Dermis blood vessel endothelial cell (primary cell): ENCODE measurements around the gene TNIK. TPM values are rescaled to one million over a fixed set of nuclear protein-coding genes. Genes with fewer than 3 reads are reported as not detected.

ENCODE experiments used
- DNase-seq: peaks from one replicate; pipeline ENCODE4 v3.0.0; 2010
- total RNA-seq: library from RNA; depleted of rRNA; stranded (reverse); fragments of >200 nt; gene quantifications from 2 replicates; pipeline ENCODE4 v1.2.3, GENCODE V29; 2014

The TNIK gene
- total RNA-seq, result 8.2 and 30.3 TPM in 2 replicates

DNA sequence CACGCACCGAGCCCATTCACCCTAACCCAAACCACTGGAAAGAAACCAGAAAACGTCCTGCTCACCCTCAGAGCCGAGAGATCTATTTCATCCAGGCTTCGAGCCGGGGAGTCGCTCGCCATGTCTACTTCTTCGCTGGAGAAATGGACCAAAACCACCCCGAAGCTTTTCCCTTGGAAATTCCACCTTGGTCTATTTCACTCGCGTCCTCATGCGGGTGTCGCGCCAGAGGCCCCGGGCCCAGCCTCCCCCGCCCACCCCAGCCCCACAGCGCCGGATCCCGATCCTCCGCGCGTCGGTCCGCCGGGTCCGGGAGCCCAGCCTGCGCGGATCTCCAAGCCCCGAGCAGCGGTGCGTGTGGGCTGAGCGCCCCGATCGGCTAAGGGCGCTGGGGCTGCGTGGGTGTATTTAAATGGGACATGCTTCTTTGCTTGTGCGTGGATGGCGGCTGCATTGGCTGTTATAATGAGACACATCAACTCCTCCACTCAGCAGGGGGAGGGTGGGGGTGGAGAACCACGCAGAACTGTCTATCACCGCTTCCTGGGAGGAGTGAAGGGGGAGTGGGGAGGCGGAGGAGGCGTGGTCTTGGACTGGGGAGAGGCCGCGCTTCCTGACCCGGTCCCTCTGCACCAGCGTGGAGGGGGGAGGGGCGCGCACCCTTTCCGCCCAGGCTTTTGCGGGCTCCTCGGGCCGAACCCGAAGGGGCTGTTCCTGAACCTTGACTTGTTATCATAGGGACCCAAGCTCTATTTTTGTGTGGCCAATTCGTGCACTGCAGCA, at the start of gene TNIK:
Gene TNIK (minus strand): TSS at position 464 of the 783 bp plus-strand sequence. CDS start 342 bp downstream, at position 122.
- peak; percentile 94 for DNase-seq

DNA sequence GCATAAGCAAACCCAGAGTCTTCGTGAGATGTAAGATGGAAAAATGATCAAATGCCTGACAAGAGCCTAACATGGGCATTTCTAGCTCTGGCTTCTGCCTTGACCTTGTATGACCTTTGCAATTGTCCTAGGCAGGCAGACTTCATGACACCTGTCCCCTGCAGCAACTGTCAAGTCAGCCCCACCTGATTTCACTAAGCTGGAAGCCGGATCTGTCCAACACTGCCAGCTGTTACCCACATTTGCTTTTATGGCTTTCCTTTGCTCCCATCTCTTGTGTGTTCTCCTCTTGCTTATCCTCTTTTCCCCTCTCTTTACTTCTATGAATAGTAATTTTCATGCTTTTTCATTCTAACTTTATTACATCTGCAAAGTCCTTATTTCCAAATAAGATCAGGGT, 48.5 kb upstream of the TNIK start:
- no peak for DNase-seq

DNA sequence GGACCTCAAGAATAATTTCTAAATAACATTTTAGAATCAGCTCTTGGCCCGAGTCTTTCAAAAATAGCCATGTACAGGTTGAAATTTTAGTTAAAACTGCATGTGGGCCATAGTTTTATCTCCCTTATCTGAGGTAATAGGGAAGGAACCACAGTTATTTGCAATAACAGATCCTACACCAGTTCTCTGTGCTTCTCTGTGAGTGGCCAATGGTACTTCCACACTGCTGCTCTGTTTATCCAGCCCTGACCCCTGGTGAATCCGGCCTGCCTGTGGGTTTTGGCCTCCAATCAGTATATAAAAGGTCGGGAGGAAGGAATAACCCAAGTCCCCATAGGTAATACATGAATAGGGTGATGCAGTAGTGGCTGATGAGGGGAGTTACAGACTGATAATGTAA, 48.0 kb upstream of the TNIK start:
- no peak for DNase-seq

DNA sequence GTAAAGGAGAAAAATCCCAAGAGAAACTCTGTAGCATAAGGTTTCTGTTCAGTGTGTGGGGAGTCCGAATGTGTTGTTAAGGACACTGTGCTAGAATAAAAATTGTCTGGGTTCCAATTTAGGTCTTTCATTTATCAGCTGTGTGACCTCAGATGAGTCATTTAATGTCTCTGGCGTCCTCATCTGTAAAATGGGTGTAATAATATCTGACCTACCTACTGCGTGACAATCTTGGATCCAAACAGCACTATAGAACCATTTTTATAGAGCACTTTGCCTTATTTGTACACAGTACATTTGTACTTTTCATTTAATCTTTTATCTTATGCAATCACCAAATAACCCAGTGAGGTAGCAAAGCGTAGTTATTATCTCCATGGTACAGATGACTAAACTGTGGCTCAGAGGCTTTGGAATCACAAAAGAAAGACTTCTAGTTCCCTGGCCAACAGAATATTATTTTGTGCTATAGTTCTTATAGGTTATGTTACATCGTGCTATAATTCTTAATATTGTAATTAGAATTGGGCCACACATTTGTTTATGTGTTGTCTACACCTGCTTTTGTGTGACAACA, 46.6 kb upstream of the TNIK start:
- DNase-seq, result no peak

GRCh38 chr3:171505822-171506333, 45.7 kb upstream of the TNIK start:
- no peak for DNase-seq

DNA sequence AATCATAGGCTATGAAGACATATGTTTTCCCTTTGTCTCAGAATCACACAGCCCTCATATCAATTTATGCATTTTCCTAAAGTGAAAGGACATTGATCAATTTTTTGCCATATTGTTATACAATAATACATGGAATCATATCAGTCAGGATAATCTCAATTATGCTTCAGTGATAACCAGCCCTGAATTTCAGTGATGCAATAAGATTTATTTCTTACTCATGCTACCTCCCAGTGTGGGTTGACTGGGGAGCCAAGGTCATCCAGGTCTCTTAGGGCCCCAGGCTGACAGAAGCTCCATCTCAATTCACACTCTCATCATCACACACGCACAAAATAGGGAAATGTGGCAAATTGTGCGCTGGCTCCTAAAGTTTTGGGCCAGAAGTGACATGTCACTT, 44.2 kb upstream of the TNIK start:
- DNase-seq, result no peak

GRCh38 chr3:171503817-171504216, 43.6 kb upstream of the TNIK start:
- no peak for DNase-seq

DNA sequence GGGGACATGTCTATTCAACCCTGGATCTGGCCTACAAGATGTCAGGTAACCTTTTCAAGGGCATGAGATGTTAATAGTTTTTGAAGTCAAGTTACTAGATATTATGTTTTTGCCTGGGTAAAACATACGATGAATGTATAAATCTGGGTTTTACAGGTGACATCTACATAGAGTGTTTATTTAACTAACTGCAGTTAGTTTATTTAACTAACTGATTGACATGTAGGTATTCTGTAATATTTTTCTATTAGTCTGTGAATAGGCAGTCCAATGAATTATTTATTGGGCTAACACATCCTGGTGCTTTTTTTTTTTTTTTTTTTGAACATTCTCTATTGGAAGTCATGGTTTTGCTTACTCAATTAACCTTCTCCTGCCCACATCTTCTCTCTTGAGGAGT, 38.7 kb upstream of the TNIK start:
- no peak for DNase-seq

GRCh38 chr3:171497468-171497867, 37.3 kb upstream of the TNIK start:
- DNase-seq, result no peak

DNA sequence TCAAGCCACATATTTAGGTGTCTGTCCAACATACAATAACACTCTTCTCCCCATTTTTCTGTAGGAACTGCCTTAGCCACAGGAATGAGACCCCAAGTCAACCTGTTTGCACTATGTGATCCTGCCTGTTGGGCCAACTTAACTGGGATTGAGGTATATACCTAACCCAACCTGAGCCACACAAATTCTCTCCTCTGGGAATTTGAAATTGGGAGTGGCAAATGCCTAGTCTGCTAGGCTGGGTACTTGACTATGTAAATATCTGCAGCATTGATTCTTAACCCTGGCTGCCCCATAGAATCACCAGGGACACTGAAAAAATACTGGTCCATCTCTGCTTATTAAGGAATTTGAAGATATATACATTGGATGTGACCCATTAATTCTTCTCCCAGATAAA, 35.2 kb upstream of the TNIK start:
- no peak for DNase-seq

GRCh38 chr3:171494457-171495109, 34.4 kb upstream of the TNIK start:
- no peak for DNase-seq

DNA sequence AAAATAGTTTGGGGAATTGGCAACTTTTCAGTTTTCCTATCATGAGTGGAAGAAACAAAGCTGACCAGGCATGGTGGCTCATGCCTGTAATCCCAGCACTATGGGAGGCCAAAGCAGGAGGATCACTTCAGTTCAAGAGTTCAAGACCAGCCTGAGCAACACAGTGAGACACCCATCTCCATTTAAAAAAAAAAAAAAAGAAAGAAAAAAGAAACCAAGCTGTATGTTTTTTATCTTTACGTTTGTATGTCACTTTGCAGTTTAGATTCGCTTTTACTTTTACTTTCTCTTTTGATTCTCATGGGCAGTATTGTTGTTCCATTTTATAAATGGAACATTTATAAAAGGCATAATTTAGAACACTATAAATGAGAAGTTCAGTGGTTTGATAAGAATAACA, 31.2 kb upstream of the TNIK start:
- DNase-seq, result no peak

DNA sequence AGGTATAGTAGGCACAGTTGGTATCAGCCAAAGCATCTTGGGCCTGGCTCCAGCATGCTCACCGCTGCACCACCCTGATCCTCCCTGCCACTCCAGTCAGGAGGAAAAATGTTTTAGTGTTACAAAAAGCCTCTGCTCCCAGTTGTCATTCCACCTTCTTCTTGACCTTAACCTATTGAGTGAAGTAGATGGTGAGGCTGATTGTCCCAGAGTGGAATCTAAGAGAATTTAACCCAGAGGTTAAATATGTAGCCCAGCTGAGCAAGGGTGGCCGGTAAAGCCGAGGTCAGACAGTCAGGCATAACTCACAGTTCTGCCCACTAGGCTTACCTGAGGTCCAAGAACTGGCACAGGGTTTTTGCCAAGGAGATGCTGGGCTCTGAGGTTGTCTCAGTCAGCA, 30.7 kb upstream of the TNIK start:
- no peak for DNase-seq

- no peak for DNase-seq
These were observed 29.1 kb upstream of the TNIK start for GRCh38 chr3:171489348-171489747.

GRCh38 chr3:171488479-171488878, 28.3 kb upstream of the TNIK start:
- DNase-seq, result no peak

- no peak for DNase-seq
These were observed 27.2 kb upstream of the TNIK start for GRCh38 chr3:171487382-171487781.

DNA sequence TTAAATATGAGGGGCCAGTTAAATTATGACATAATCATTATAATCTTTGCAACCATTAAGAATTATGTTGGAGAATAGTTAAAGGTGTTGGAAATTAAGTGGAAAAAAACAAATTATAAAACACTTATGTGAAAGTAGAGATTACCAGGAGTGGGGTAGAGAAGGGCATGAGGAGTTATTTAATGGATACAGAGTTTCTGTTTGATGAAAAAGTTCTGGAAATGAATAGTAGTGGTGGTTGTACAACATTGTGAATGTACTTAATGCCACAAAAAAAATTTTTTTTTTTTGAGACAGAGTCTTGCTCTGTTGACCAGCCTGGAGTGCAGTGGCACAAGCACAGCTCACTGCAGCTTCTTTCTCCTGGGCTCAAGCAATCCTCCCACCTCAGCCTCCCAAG, 25.1 kb upstream of the TNIK start:
- no peak for DNase-seq

GRCh38 chr3:171481011-171481410, 20.8 kb upstream of the TNIK start:
- DNase-seq, result no peak

DNA sequence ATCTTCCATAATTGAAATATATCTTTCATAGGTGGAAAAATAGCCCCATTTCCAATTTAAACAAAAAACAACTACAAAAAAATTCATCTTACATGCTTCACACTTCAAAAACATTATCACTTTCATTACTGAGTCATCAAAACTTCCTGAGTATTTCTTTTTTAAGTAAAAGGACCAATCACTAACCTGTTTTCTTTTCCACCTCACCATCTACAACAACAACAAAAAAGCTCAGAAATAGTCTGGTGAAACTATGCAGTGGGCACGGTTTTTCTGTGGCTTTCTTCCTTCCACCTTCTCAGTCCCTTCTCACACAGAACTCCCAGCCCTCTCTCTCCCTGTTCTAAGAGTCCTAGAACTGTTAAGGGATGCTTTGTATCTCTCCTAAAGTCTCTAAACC, 20.3 kb upstream of the TNIK start:
- peak; percentile 28 for DNase-seq

DNA sequence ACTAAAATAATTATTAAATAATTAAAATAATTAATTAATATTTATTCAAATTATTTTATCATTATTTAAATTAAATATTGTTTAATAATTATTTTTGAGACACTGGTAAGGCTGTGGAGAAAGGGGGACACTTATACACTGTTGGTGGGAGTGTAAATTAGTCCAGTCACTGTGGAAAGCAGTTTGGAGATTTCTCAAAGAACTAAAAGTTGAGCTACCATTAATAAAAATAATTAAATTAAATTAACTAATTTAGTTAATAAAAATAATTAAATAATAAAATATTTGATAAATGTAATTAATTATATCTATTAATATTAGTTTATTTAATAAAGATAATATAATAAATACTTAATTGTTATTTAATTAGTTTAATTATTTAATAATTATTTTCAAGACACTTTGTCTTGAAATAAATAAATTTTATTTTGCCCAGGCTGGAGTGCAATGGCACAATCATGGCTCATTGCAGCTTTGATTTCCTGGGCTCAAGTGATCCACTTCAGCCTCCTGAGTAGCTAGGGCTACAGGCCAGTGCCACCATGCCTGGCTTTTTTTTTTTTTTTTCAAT, 16.4 kb upstream of the TNIK start:
- DNase-seq, result no peak

DNA sequence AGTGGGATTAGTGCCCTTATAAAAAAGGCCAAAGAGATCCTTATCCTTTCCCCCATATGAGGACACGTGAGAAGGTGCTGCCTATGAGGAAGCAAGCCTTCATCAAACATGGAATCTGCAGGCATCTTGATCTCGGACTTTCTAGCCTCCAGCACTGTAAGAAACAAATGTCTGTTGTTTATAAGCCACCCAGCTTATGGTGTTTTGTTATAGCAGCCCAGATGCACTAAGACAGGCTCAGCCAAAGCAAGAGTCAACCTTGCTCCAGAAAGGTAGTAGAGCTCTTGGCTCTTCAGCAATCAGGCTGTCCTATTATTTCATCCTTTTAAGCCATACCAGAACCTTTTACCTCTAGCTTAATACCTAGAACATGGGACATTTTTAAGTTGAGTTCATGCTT, 12.3 kb upstream of the TNIK start:
- no peak for DNase-seq

DNA sequence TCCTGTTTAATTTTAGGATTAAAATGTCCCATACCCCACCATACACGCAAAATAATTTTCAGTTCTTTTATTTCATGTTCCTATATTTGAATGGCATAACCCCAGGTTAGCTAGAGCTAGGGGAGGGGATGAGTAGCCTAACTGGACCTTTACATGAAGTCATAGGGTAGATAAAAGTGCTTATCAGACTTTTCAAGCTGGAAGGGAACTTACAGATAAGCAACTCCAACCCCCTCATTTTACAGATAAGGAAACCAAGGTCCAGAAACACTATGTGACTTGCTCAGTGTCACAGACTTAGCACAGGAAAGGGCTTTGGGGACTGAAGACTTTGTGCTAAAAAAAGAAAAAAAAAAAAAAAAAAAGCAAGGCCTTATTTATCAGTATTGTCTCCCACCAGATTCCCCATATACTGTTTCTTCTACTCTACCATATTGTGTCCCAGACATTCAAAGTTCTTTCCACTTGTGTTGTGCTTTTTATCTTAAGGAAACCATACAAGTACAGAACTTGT, 10.6 kb upstream of the TNIK start:
- DNase-seq, result no peak

GRCh38 chr3:171469376-171469775, 9.2 kb upstream of the TNIK start:
- DNase-seq, result no peak
